ENCODE measurements around the gene MATR3.

Gene MATR3

GRCh38 chr5:139358064-139358463, 64.5 kb downstream of the MATR3 start:
- no peak for DNase-seq

GRCh38 chr5:139360384-139360783, 66.8 kb downstream of the MATR3 start:
- no peak for DNase-seq

GRCh38 chr5:139361835-139362429, 68.4 kb downstream of the MATR3 start:
- DNase-seq: no peak

GRCh38 chr5:139363937-139364336, 70.4 kb downstream of the MATR3 start:
- DNase-seq: no peak

- DNase-seq: no peak
Observed at GRCh38 chr5:139364466-139364865, 70.9 kb downstream of the MATR3 start.

GRCh38 chr5:139368613-139369012, 75.1 kb downstream of the MATR3 start:
- DNase-seq: no peak

GRCh38 chr5:139369181-139369580, 75.6 kb downstream of the MATR3 start:
- DNase-seq: no peak

- no peak for DNase-seq
Observed at GRCh38 chr5:139371482-139372435, 78.2 kb downstream of the MATR3 start.

- no peak for DNase-seq
Observed at GRCh38 chr5:139374909-139375308, 81.4 kb downstream of the MATR3 start.

- no peak for DNase-seq
Observed at GRCh38 chr5:139376364-139376763, 82.8 kb downstream of the MATR3 start.

GRCh38 chr5:139377226-139377625, 83.7 kb downstream of the MATR3 start:
- DNase-seq: no peak

- no peak for DNase-seq
Observed at GRCh38 chr5:139378101-139378825, 84.7 kb downstream of the MATR3 start.

GRCh38 chr5:139378941-139379361, 85.4 kb downstream of the MATR3 start:
- no peak for DNase-seq

GRCh38 chr5:139379626-139380449, 86.3 kb downstream of the MATR3 start:
- no peak for DNase-seq

Data from activated T-cell treated with anti-CD3 and anti-CD28 coated beads for 4 hours (primary cell).